ENCODE results near the gene RAD9A. TPM values are rescaled to one million over a fixed set of nuclear protein-coding genes. Genes with fewer than 3 reads are reported as not detected.

Gene RAD9A
- total and polyA plus RNA-seq, 9 of the 15 experiments (the other 6 are each of a cell fraction or from before 2014, with no cell fraction given), result 1.4 to 41.2 (median 16.1) TPM

- no peak for TF ChIP-seq ZNF407 (IDR thresholded peaks at IDR 0.05; ENCODE audit: low read depth)
- peak in 1 of 2 experiments; percentile 89; a peak in 2 of 4 replicates for TF ChIP-seq ZNF639 (CRISPR knock-in tag; conservative IDR thresholded peaks at IDR 0.05 in 1 of 2, IDR thresholded peaks at IDR 0.05 in 1 of 2)
- no peak for TF ChIP-seq NR2F6 (CRISPR knock-in tag; IDR thresholded peaks at IDR 0.05)
- no peak for TF ChIP-seq KLF10 (CRISPR knock-in tag; IDR thresholded peaks at IDR 0.05)
- peak; percentile 90 for TF ChIP-seq SUPT5H (IDR thresholded peaks at IDR 0.05)
- TF ChIP-seq TCF3 (CRISPR knock-in tag; IDR thresholded peaks at IDR 0.05), result no peak; the same call in 1 of the 2 replicates
- TF ChIP-seq SNIP1 (IDR thresholded peaks at IDR 0.05; ENCODE audit: low read depth), result no peak
- TF ChIP-seq ZNF24 (IDR thresholded peaks at IDR 0.05), result no peak
- TF ChIP-seq NFRKB (IDR thresholded peaks at IDR 0.05; ENCODE audit: low read depth), result no peak
- no peak for TF ChIP-seq ZSCAN32 (CRISPR knock-in tag; IDR thresholded peaks at IDR 0.05)
- no peak for TF ChIP-seq HES1 (IDR thresholded peaks at IDR 0.05; ENCODE audit: low read depth)
- TF ChIP-seq FOXP1 (CRISPR knock-in tag; IDR thresholded peaks at IDR 0.05), result peak; percentile 65; the same call in 1 of the 2 replicates
- no peak for TF ChIP-seq ZBED1 (IDR thresholded peaks at IDR 0.05)
- no peak for TF ChIP-seq PREB (CRISPR knock-in tag; IDR thresholded peaks at IDR 0.05)
- TF ChIP-seq ZNF133 (CRISPR knock-in tag; IDR thresholded peaks at IDR 0.05), result no peak
- TF ChIP-seq TAF15 (IDR thresholded peaks at IDR 0.05; ENCODE audit: low read depth, low read length), result no peak
- peak; percentile 92 for TF ChIP-seq ATF7 (IDR thresholded peaks at IDR 0.05)
- TF ChIP-seq LCOR (CRISPR knock-in tag; IDR thresholded peaks at IDR 0.05), result 0 out of 2 replicates have a peak, but pooled peaks have one; percentile 74
Observed at GRCh38 chr11:67428052-67429001, 36.5 kb downstream of the RAD9A start, which contains the start of gene RPS6KB2 (continued).
